HG03066 (cell line): ENCODE measurements around the gene PCDHA7.
"Not testable (repeated sequence)": the region's sequence is repeated elsewhere in the genome, so short reads cannot be mapped to it uniquely, and the experiment has no call there.

Experiments
- ATAC-seq: cut with Tn5 transposase; IDR thresholded peaks from one replicate; pipeline ENCODE4 v1.9.1; 2021; ENCODE audit warnings: low read depth; ENCODE audit not compliant: unreplicated experiment

The PCDHA7 gene

GRCh38 chr5:140857987-140858240 lies 23.8 kb downstream of the PCDHA7 start:
- ATAC-seq = no peak

GRCh38 chr5:140862441-140863295 lies 28.6 kb downstream of the PCDHA7 start:
- no peak for ATAC-seq

- no peak for ATAC-seq
Measured at GRCh38 chr5:140868721-140869554, 34.9 kb downstream of the PCDHA7 start, which contains the start of gene PCDHA11. TSS of gene PCDHA11 (plus strand) at chr5:140868957. CDS start at chr5:140869104, 147 bp downstream.

GRCh38 chr5:140869555-140869886 lies 35.5 kb downstream of the PCDHA7 start:
- ATAC-seq = no peak

GRCh38 chr5:140870221-140871201 lies 36.4 kb downstream of the PCDHA7 start:
- no peak for ATAC-seq

- no peak for ATAC-seq
Measured at GRCh38 chr5:140875085-140876065, 41.3 kb downstream of the PCDHA7 start, which contains the start of gene PCDHA12. TSS of gene PCDHA12 (plus strand) at chr5:140875308. CDS start at chr5:140875473, 165 bp downstream.

- ATAC-seq = not testable (repeated sequence)
Measured at GRCh38 chr5:140876541-140877261, 42.6 kb downstream of the PCDHA7 start.

- ATAC-seq = no peak
Measured at GRCh38 chr5:140877262-140877581, 43.2 kb downstream of the PCDHA7 start.

- no peak for ATAC-seq
Measured at GRCh38 chr5:140881889-140882590, 48.0 kb downstream of the PCDHA7 start, which contains the start of gene PCDHA13. TSS of gene PCDHA13 (plus strand) at chr5:140882124. CDS start at chr5:140882269, 145 bp downstream.

GRCh38 chr5:140882591-140882899 lies 48.5 kb downstream of the PCDHA7 start:
- ATAC-seq = no peak

GRCh38 chr5:140883373-140883772 lies 49.3 kb downstream of the PCDHA7 start:
- no peak for ATAC-seq

GRCh38 chr5:140883927-140884697 lies 50.0 kb downstream of the PCDHA7 start:
- ATAC-seq = no peak
